SH-SY5Y (cell line): Measurements from ENCODE around the gene MXD4.

Source experiments
- GATA2 ChIP-seq: IDR thresholded peaks from 2 replicates; pipeline ENCODE4 v1.6.1; 2011; ENCODE audit warnings: mild to moderate bottlenecking, low read depth, low read length
- GATA3 ChIP-seq: IDR thresholded peaks from 2 replicates; pipeline ENCODE4 v1.6.1; 2011; ENCODE audit warnings: low read depth, mild to moderate bottlenecking, low read length, moderate library complexity

- no peak for TF ChIP-seq GATA3
- no peak for TF ChIP-seq GATA2
Observed at GRCh38 chr4:2280531-2281300, 18.8 kb upstream of the MXD4 start.
